Caco-2 (cell line): Measurements from ENCODE around the gene SIT1. TPM values are rescaled to one million over a fixed set of nuclear protein-coding genes. Genes with fewer than 3 reads are reported as not detected.

Experiments
- BruUV-seq: library from RNA; stranded (reverse); fragments of 400-500 nt; replicated peaks from 2 replicates; lab custom pipeline; 2021; lab: Mats Ljungman, UMichigan
- CTCF ChIA-PET: fragments of 300-600 bp; sonication (Branson Sonifier 250); formaldehyde crosslinking; loops from one replicate; lab custom pipeline; 2022; ENCODE audit warnings: antibody characterized with exemption; lab: Charles Lee
- POLR2A ChIA-PET: fragments of 300-600 bp; sonication (Branson Sonifier 250); formaldehyde crosslinking; loops from one replicate; lab custom pipeline; 2022; ENCODE audit warnings: antibody characterized with exemption; lab: Charles Lee
- DNase-seq, 2 experiments: peaks; one replicate each; pipeline versions ENCODE4 v3.0.0 to v3.0.0-alpha.2; 2020 to 2022
- H3K27me3 ChIP-seq: replicated peaks from 2 replicates; pipeline ENCODE4 v1.6.0; 2011; ENCODE audit warnings: low read length; ENCODE audit not compliant: control insufficient read depth, insufficient read depth
- H3K36me3 ChIP-seq: 2 replicates; pipeline ENCODE4 v1.5.1; 2011; ENCODE audit warnings: low read length; ENCODE audit not compliant: control insufficient read depth, insufficient read depth
- H3K4me1 ChIP-seq: fragments of 250-450 bp; sonication (Bioruptor Pico); 2 replicates; pipeline ENCODE4 v1.5.1; 2020; ENCODE audit warnings: mild to moderate bottlenecking
- H3K4me3 ChIP-seq: 2 replicates; pipeline ENCODE4 v1.5.1; 2011; ENCODE audit warnings: low read depth, mild to moderate bottlenecking, control low read depth, low read length
- H3K9me3 ChIP-seq: fragments of 250-450 bp; sonication (Bioruptor Pico); 2 replicates; pipeline ENCODE4 v1.5.1; 2020; ENCODE audit warnings: mild to moderate bottlenecking, moderate library complexity
- H3K27ac Mint-ChIP-seq: one replicate; pipeline ENCODE4 v1.8.0; 2022; ENCODE audit warnings: mixed read lengths; ENCODE audit not compliant: unreplicated experiment
- H3K27me3 Mint-ChIP-seq: one replicate; pipeline ENCODE4 v1.8.0; 2022; ENCODE audit warnings: mixed read lengths; ENCODE audit not compliant: insufficient read depth, unreplicated experiment
- H3K36me3 Mint-ChIP-seq: one replicate; pipeline ENCODE4 v1.8.0; 2022; ENCODE audit warnings: mild to moderate bottlenecking, mixed read lengths; ENCODE audit not compliant: insufficient read depth, unreplicated experiment
- H3K4me1 Mint-ChIP-seq: one replicate; pipeline ENCODE4 v1.8.0; 2022; ENCODE audit warnings: low read depth, mixed read lengths; ENCODE audit not compliant: unreplicated experiment
- H3K4me3 Mint-ChIP-seq: one replicate; pipeline ENCODE4 v1.8.0; 2022; ENCODE audit warnings: mild to moderate bottlenecking, moderate library complexity, mixed read lengths; ENCODE audit not compliant: unreplicated experiment
- H3K9me3 Mint-ChIP-seq: one replicate; pipeline ENCODE4 v1.8.0; 2022; ENCODE audit warnings: mixed read lengths; ENCODE audit not compliant: unreplicated experiment
- intact Hi-C: fragments of 100-400 bp; cut with micrococcal nuclease; formaldehyde crosslinking; loops from one replicate; pipeline ENCODE4 v1.10.0; 2022; ENCODE audit not compliant: unreplicated experiment
- total RNA-seq: library from RNA; stranded (reverse); gene quantifications from 2 replicates; pipeline ENCODE4 v1.2.3, GENCODE V29; 2022
- TF ChIP-seq, protein P1 (sequence below), 2 experiments: fragments of 200-600 bp in 1 of 2; IDR thresholded peaks; 1 replicate in 1 of 2; 2 replicates in 1 of 2; pipeline versions ENCODE4 v1.5.1 to v1.8.0; 2011 to 2022; ENCODE audit warnings: antibody characterized with exemption in 1 of 2, control low read depth in 1 of 2, inconsistent platforms in 1 of 2, low read depth in 1 of 2, low read length in 1 of 2, mild to moderate bottlenecking in 1 of 2, moderate library complexity in 1 of 2; ENCODE audit not compliant: insufficient read depth in 1 of 2, severe bottlenecking in 1 of 2, unreplicated experiment in 1 of 2

SIT1 gene
- total RNA-seq, 1 experiment from 2014 or later, result not detected

DNA sequence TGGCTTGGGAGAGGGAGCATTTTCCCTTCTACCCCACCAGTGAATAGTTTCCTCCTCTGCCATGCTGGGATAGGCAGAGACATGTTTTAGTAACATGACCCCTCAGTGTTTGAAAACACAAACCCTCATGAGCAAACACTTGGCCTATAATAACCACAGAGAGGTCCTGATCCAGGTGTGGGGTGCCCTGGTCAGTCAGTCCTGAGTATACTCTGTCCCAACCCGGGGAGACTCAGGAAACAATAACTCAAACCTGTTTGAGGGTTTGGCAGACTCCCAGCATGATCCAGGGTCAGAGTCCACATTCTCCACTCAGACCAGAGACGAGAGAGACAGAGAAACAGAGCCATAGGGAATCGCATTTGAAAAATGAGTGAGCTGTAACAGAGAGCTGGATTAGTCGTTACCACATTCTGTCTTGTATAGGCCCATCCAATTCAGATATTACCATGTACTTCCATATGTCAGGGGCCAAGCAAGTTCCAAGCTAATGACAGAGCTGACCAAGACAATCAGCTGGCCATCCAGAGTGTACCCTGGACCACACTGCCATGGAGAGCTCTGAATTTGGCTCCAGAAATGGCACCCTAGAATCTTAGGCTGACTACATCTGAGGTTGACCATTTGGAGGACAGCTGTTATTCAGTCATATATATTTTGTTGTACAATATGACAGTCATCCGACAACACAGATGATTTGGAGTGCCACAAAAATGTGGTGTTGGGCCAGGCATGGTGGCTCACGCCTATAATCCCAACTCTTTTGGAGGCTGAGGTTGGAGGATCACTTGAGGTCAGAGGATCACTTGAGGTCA, 18.8 kb upstream of the SIT1 start:
- CTCF ChIA-PET, result interaction anchor here (0.7 to 1.8 kb wide), 7 partner anchors 9 to 87 kb away, joined by 4 to 7 read pairs (median 4); no protein-coding TSS in a partner anchor
- DNase-seq, result peak; percentile 81 to 89
- Mint-ChIP-seq H3K4me3 (peak overlapping the region; percentile 6), H3K4me1 (peaks cover 19% of the 10 kb centered on the region), H3K27me3 (no peaks in the 10 kb centered on the region), H3K27ac (peak overlapping the region; percentile 16), H3K9me3 (peaks cover 12% of the 10 kb centered on the region), H3K36me3 (peaks cover 12% of the 10 kb centered on the region)
- intact Hi-C loops, result loop anchor here (1.0 to 2.0 kb wide), 3 partner anchors 22 to 63 kb away; partner anchors contain the start of genes CREB3 and TLN1
- Histone ChIP-seq H3K4me3 (no peak overlapping the region), H3K27me3 (no peaks in the 10 kb centered on the region), H3K4me1 (peaks cover 25% of the 10 kb centered on the region), H3K9me3 (no peaks in the 10 kb centered on the region), H3K36me3 (no peaks in the 10 kb centered on the region)
- POLR2A ChIA-PET, result interaction anchor here (0.5 to 2.0 kb wide), 7 partner anchors 8 to 655 kb away, joined by 4 to 11 read pairs (median 5); partner anchors contain the start of genes CCDC107, CREB3, RMRP and TLN1
- no TSS peak for BruUV-seq
- TF ChIP-seq, protein P1, sequence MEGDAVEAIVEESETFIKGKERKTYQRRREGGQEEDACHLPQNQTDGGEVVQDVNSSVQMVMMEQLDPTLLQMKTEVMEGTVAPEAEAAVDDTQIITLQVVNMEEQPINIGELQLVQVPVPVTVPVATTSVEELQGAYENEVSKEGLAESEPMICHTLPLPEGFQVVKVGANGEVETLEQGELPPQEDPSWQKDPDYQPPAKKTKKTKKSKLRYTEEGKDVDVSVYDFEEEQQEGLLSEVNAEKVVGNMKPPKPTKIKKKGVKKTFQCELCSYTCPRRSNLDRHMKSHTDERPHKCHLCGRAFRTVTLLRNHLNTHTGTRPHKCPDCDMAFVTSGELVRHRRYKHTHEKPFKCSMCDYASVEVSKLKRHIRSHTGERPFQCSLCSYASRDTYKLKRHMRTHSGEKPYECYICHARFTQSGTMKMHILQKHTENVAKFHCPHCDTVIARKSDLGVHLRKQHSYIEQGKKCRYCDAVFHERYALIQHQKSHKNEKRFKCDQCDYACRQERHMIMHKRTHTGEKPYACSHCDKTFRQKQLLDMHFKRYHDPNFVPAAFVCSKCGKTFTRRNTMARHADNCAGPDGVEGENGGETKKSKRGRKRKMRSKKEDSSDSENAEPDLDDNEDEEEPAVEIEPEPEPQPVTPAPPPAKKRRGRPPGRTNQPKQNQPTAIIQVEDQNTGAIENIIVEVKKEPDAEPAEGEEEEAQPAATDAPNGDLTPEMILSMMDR (IDR thresholded peaks at IDR 0.05; ENCODE audit: insufficient read depth in 1 of 2, low read depth in 1 of 2, low read length in 1 of 2, severe bottlenecking in 1 of 2, unreplicated experiment in 1 of 2), result no peak

DNA sequence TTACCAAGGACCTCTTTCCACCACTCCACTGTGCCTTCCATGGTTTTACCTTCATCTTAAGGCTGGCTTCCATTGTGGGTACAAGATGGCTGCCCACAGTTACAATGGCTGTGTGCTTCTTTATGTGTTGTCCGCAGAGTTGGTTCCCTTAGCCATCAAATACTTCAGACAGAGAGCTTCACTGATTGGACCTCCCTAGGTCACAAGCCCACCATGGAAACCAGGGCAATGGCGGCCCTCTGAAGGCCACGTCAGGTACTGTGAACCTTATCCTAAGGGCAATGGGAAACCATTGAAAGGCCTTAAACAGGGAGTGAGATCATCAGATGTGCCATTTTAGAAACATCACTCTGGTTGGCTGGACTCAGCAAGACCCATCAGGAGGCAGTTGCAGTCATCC, 17.2 kb upstream of the SIT1 start:
- CTCF ChIA-PET, result no interaction called here
- BruUV-seq, result no TSS peak
- Histone ChIP-seq H3K9me3 (no peaks in the 10 kb centered on the region), H3K36me3 (no peaks in the 10 kb centered on the region), H3K4me1 (peaks cover 34% of the 10 kb centered on the region), H3K27me3 (no peaks in the 10 kb centered on the region), H3K4me3 (no peak overlapping the region)
- POLR2A ChIA-PET, result no interaction called here
- DNase-seq, result no peak
- intact Hi-C loops, result loop anchor here (2.0 kb wide), 1 partner anchor 65 kb away; the partner anchor contains the start of genes CREB3 and TLN1
- peaks cover 22% of the 10 kb centered on the region for H3K4me1 Mint-ChIP-seq
- H3K4me3 Mint-ChIP-seq, result no peak overlapping the region
- H3K36me3 Mint-ChIP-seq, result peaks cover 13% of the 10 kb centered on the region
- TF ChIP-seq, protein P1 (IDR thresholded peaks at IDR 0.05; ENCODE audit: insufficient read depth in 1 of 2, low read depth in 1 of 2, low read length in 1 of 2, severe bottlenecking in 1 of 2, unreplicated experiment in 1 of 2), result no peak
- no peaks in the 10 kb centered on the region for H3K27me3 Mint-ChIP-seq
- H3K27ac Mint-ChIP-seq, result peak overlapping the region; percentile 16
- H3K9me3 Mint-ChIP-seq, result peaks cover 12% of the 10 kb centered on the region

- no peak overlapping the region for H3K4me3 Mint-ChIP-seq
- ChIA-PET CTCF (interaction anchor here (3.7 kb wide), 1 partner anchor 30 kb away, joined by 35 read pairs; no protein-coding TSS in a partner anchor), POLR2A (interaction anchor here (1.1 to 2.0 kb wide), 2 partner anchors 61 to 62 kb away, joined by 3 to 5 read pairs; no protein-coding TSS in a partner anchor)
- TF ChIP-seq, protein P1 (IDR thresholded peaks at IDR 0.05; ENCODE audit: insufficient read depth in 1 of 2, low read depth in 1 of 2, low read length in 1 of 2, severe bottlenecking in 1 of 2, unreplicated experiment in 1 of 2), result no peak
- peaks cover 25% of the 10 kb centered on the region for H3K36me3 Mint-ChIP-seq
- Histone ChIP-seq H3K9me3 (no peaks in the 10 kb centered on the region), H3K36me3 (no peaks in the 10 kb centered on the region), H3K4me1 (peaks cover 34% of the 10 kb centered on the region), H3K4me3 (no peak overlapping the region), H3K27me3 (no peaks in the 10 kb centered on the region)
- intact Hi-C loops, result no loop called here
- no TSS peak for BruUV-seq
- H3K27me3 Mint-ChIP-seq, result no peaks in the 10 kb centered on the region
- no peak for DNase-seq
- peaks cover 12% of the 10 kb centered on the region for H3K9me3 Mint-ChIP-seq
- H3K4me1 Mint-ChIP-seq, result peaks cover 29% of the 10 kb centered on the region
- H3K27ac Mint-ChIP-seq, result no peak overlapping the region
Measured at GRCh38 chr9:35666549-35666948, 15.8 kb upstream of the SIT1 start.
